LNCaP clone FGC (cell line): ENCODE data around the gene ACKR1.

Experiments used
- DNase-seq: peaks from one replicate; pipeline ENCODE4 v3.0.0-alpha.2; 2011; ENCODE audit warnings: low read depth
- H3K4me3 ChIP-seq: 2 replicates; pipeline ENCODE4 v1.5.1; 2011; ENCODE audit warnings: mild to moderate bottlenecking, low read depth, low read length, control low read depth
- CTCF ChIP-seq: IDR thresholded peaks from 2 replicates; pipeline ENCODE4 v1.5.1; 2012; ENCODE audit warnings: mild to moderate bottlenecking; ENCODE audit not compliant: control insufficient read depth, insufficient read depth; ENCODE audit errors: extremely low read depth

ACKR1 gene

GRCh38 chr1:159170639-159171038 is 34.0 kb upstream of the ACKR1 start:
- DNase-seq = no peak
- TF ChIP-seq CTCF = no peak
- no peak overlapping the region for H3K4me3 ChIP-seq

DNA sequence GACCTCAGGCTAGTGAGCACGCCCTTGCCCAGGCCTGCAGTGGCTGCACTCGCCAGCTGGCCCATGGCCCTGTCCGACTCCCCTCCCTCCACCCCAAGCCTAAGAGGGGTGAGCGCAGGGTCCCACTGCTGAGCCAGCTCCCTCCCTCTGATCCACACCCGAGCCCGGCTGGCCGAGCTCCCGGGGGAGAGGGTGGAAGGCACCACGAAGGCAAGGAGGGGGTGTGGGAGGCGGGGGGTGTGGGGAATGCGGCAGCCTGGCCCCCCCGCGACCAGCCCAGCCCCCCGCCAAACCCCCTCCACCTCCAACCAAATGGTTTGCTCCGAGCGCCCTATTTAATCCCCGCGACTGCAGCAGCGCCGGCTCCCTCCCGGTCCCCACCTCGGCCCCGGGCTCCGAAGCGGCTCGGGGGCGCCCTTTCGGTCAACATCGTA is 33.4 kb upstream of the ACKR1 start, which contains the start of gene CADM3:
CADM3 (plus strand) TSS at position 362 of the 434 bp plus-strand sequence. CDS start 151 bp downstream, outside the sequence.
- no peak for TF ChIP-seq CTCF
- no peak within 1 kb of the TSS for H3K4me3 ChIP-seq
- no peak for DNase-seq

- DNase-seq = no peak
- no peak for TF ChIP-seq CTCF
- H3K4me3 ChIP-seq = no peak overlapping the region
Measured at GRCh38 chr1:159171688-159172501, 32.8 kb upstream of the ACKR1 start.

DNA sequence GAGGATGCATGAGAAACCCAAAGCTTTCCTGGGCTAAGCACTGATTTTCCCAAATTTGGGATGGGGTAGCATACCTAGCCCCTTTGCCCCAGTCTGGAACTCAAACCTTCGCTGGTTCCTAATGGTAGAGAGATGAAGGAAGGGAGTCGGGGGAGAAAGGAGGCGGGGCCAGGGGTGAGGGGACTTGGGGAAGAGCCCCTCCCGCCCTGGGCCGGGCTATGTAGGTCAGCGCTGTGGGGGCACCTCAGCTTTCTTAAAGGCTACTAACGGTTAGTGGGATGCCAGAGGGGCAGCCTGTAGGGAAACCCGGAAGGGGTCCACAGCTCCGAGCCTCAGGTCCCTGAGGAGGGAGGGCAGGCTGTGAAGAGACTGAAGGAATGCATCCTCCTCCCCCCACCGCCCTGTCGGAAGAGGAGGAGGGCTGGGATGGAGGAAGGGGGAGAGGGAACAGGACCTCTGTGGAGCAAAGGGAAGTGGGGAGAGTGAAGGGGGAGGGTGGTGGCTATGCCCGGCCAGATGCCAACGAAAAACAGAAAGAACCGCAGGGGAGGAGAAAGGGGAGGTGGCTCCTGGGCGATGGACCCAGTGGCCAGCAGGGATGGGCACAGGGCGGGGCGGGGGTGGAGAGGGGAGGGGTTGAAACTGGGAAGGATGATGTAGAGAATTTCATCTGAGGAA is 31.9 kb upstream of the ACKR1 start:
- no peak overlapping the region for H3K4me3 ChIP-seq
- TF ChIP-seq CTCF = no peak
- no peak for DNase-seq

GRCh38 chr1:159173320-159173719 is 31.4 kb upstream of the ACKR1 start:
- no peak for DNase-seq
- TF ChIP-seq CTCF = no peak
- H3K4me3 ChIP-seq = no peak overlapping the region

DNA sequence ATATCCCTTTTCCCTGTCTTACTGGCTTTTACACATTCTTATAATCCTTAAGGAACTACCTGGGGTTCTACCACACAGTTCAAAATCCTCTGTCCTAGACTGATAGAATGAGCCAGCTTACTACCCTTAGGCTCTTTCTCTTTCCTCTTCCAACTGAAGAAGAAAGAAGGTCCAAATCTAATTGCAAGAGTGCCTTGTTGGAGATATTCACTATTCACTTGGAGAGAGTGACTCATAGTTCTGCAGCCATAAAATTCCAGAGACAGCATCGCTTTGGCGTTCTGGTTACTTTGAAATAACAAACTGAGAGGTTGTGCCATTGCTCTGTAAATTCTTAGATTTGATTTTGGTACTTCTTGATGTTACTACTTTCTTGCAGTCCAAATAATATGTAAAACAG is 29.1 kb upstream of the ACKR1 start:
- DNase-seq = no peak
- no peak for TF ChIP-seq CTCF
- H3K4me3 ChIP-seq = no peak overlapping the region
